ENCODE measurements around the gene MPZL2. TPM values are rescaled to one million over a fixed set of nuclear protein-coding genes. Genes with fewer than 3 reads are reported as not detected.

The MPZL2 gene
- total RNA-seq = 3.8 and 5.2 TPM in 2 replicates

DNA sequence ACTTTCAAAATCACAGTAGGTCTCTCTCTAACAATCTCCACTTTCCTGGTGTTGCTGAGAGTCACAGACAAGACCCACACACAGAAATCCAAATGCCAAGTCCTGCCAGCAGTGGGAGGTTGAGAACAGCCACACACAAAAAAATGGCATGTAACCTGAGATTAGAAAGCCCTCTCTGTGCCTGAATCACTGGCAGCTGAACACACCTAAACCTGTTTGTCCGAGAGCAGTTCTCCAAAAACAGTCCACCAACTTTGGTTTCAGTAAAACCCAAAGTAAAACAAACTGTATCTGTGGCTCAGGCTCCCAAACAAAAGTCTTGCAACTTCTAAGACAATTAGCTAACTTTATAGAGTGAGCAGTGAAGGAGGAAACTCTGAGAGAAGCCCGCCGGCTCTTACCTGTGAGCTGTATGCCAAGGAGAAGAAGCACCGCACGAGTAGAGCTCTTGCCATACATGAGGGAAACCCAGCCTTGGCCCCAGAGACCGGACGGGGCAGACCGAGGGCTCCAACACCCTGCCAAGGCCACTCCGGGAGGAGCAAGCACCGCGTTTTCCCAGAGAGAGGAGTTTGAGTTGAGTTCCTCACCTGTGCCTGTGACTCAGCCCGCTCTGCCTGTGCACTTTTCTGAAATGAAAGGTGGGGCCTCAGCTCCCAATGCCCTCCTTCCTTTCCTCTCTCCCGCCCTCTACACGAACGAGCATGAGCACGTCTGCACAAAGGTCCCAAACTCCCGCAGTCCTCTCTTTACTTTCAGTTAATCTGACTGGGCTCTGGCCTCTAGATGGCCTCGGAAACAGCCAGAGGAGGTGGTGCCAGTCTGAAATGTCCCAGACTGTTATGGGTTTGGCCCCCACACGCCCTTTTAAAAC, at the start of gene MPZL2:
Gene MPZL2, minus strand, starts transcription at position 603 of the 874 bp plus-strand sequence. Its CDS starts 144 bp downstream, at position 459.
- intact Hi-C loops (cut with micrococcal nuclease) = no loop called here

DNA sequence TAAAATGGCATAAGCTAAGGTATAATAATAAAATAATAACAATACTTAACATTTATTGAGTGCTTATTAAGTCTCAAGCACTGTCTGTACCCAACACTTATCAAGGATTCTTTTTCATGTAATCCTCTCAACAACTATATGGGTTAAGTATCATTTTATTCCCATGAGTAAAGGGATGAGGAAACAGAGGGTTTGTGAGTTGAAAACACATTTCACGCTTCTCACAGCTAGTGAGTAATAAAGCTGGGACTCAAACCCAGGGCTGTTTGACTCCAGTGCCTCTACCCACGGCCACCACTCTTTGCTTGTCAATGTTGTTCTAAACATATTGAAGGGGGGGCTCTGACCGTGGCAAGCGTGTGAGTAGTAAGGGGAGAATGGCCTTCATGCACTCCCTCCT, 49.1 kb upstream of the MPZL2 start:
- intact Hi-C loops (cut with micrococcal nuclease) = no loop called here

DNA sequence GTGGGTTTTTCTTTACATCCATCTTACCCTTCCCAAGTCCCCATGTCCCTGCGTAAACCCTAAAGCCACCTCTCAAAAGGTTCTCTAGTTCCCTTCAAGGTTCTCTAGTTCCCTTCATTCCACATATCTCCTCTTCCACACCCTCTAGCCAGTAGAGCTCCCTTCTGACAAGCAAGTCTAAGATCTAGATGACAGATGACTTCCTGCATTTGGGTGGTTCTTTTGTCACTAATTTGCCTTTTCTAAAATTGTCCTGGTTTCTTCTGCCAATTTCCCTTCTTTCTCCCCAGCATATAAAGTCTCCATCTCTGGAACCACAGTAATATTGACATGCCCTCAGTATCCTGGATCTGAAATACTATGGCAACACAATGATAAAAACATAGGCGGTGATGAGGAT, 48.2 kb upstream of the MPZL2 start:
- intact Hi-C loops (cut with micrococcal nuclease) = no loop called here

DNA sequence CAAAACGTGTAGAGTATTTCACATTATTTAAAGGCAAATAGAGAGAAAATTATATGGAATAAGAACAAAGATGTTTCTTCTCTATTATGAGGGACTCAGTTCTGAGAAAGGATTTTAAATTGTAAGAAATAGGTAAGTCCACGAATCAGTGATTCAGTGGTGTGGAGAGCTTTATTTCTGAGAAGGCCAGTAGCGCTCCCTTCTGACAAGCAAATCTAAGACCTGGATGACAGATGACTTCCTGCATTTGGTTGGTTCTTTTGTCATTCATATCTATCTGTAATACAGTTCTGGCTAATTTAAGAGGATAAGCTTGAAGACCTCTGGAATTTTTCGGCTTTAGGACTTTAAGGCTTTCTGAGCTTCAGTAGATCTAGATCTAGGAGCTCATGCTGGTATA, 47.4 kb upstream of the MPZL2 start:
- intact Hi-C loops (cut with micrococcal nuclease) = no loop called here

DNA sequence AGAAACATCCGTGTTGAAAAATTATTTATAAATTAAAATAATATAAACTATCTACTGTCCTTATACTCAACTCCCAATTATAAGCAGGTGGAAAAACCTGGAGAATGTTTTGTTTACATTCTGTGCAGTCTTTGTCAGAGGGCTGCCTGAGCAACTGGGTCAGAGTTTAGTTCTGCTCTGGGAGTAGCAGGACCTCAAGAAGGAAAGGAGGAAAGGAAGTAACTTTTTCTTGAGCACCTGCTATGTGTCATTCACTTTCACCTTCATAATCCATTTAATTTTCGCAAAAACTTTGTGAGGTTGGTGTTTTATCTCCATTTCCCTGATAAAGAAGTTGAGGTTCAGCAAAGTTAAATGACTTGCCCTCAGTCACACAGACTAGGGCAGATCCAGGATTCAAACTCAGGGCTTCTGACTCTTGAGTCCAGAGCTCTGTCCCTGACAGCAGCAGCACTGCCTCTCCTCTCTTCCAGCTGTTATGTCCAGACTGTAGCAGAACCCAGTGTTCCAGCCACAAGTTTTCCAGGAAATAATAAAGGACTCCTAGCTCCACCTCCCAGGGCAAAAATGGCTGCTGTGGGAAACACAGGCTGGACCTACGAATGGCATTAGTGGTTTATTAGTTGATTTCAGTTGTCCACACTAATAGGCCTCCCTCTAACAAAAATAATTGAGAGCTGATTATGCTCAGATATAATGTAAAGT, 46.8 kb upstream of the MPZL2 start:
- intact Hi-C loops (cut with micrococcal nuclease) = no loop called here

DNA sequence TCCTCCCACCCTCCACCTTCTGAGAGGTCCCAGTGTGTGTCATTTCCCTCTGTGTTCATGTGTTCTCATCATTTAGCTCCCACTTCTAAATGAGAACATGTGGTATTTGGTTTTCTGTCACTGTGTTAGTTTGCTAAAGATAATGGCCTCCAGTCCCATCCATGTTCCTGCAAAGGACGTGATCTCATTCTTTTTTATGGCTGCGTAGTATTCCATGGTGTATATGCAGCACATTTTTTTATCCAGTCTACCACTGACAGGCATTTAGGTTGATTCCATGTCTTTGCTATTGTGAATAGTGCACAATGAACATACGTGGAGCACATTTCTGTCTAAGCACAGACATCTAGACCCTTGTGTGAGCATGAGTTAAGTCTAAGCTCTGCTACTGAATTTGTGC, 46.2 kb upstream of the MPZL2 start:
- intact Hi-C loops (cut with micrococcal nuclease) = no loop called here

DNA sequence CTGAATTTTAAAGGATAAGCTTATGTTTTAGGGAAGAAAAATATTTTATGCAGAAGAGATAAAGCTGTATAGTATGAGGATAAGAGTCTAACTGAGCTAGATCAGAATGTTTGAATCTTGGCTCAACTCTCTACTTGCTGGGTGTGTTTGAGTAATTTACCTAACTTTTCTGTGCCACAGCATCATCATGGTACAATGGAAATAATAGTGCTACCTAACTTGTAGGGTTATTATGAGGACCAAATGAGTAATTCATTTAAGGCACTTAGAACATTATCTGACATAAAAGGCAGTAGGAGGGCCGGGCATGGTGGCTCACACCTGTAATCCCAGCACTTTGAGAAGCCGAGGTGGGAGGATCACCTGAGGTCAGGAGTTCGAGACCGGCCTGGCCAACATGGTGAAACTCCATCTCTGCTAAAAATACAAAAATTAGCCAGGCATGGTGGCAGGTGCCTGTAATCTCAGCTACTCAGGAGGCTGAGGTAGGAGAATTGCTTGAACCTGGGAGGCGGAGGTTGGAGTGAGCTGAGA, 45.0 kb upstream of the MPZL2 start:
- intact Hi-C loops (cut with micrococcal nuclease) = loop anchor here (5.0 kb wide), 1 partner anchor 82 kb away; the partner anchor contains the start of gene JAML

DNA sequence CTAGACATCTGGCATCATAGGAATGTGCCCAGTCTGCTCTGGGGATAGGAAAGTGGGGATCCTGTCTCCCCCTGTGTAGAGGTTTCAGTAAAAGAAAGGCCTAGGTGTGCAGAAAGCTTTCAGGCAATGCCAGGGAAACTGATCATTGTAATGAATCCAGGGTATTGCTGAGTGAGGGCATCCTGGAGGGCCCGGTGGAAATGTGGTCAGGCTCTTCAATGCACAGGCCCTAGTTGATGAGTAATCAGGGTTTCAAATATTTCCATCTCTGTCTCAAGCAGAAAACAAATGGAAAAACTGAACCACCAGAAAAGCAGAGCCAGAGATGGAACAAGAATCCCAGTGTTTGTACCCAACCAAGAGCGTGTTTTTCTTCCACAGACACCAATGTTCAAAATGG, 42.5 kb upstream of the MPZL2 start:
- intact Hi-C loops (cut with micrococcal nuclease) = loop anchor here (5.0 kb wide), 1 partner anchor 79 kb away; the partner anchor contains the start of gene JAML

DNA sequence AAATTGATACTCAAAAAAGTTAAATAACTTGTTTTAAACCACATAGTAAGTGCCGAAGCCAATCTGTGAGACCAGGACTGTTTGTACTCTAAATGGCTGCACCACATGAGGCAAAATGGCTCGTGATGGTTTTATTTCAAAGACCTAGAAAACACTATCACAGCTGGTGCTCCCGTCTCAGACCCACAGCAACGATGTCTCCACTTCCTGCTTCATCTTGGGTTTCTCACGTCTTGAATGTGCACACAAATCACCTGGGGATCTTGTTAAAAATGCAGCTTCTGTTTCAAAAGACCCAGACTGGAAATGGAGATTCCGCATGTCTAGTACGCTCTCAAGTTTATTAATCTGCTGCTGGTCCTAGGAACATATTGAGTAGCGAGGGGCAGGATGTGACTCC, 41.6 kb upstream of the MPZL2 start:
- intact Hi-C loops (cut with micrococcal nuclease) = loop anchor here (1.0 to 5.0 kb wide), 3 partner anchors 33 to 78 kb away; partner anchors contain the start of genes CD3D and JAML

DNA sequence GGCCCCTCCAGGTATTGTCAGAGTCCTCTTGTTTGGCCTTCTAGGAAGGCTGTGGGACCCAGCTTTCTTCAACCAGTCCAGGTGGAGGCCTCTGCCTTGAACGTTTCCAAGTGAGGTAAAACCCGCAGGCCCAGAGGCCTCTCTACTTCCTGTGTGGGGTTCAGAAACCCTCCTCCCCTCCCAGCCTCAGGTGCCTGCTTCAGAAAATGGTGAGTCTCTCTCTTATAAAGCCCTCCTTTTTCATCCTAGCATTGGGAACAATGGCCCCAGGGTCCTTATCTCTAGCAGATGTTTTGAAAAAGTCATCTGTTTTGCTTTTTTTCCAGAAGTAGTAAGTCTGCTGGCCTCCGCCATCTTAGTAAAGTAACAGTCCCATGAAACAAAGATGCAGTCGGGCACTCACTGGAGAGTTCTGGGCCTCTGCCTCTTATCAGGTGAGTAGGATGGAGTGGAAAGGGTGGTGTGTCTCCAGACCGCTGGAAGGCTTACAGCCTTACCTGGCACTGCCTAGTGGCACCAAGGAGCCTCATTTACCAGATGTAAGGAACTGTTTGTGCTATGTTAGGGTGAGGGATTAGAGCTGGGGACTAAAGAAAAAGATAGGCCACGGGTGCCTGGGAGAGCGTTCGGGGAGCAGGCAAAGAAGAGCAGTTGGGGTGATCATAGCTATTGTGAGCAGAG, 40.6 kb upstream of the MPZL2 start, which contains the start of gene CD3E:
Gene CD3E, plus strand, starts transcription at position 163 of the 681 bp plus-strand sequence. Its CDS starts 223 bp downstream, at position 386.
- intact Hi-C loops (cut with micrococcal nuclease) = loop anchor here (1.0 to 5.0 kb wide), 4 partner anchors 34 to 268 kb away; partner anchors contain the start of genes ARCN1, CD3D and JAML

DNA sequence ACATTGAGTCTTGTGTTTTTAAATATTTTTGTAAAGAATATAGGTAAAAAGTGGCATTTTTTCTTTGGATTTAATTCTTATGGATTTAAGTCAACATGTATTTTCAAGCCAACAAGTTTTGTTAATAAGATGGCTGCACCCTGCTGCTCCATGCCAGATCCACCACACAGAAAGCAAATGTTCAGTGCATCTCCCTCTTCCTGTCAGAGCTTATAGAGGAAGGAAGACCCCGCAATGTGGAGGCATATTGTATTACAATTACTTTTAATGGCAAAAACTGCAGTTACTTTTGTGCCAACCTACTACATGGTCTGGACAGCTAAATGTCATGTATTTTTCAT, 40.1 kb upstream of the MPZL2 start:
- intact Hi-C loops (cut with micrococcal nuclease) = loop anchor here (5.0 kb wide), 1 partner anchor 268 kb away; the partner anchor contains the start of gene ARCN1

DNA sequence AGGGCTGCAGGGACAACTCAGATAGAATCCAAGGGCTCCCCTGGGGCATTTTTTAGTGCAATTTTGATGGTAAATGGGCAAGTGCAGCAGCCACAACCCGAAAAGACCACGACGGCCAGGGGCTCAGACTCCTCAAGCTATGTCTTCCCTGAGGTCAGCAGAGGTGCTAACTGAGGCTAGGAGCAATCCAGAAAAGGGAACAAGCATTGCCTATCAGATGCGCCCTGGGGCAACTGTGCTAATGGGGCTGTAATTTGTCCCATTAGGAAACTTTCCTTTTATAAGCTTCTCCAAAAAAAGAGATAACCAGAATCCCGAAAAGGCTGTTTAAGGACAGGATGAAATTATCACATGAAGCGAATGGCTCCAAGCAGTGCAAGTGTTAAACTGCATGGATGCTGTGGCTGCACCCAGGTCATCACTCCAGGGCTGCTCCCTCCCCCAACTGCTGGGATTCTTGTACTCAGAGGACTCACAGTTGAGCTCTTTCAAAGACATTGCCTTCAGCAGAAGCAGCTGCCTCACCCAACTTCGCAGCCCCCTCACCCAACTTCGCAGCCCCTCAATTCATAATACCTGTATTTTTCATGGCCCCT, 37.6 kb upstream of the MPZL2 start:
- intact Hi-C loops (cut with micrococcal nuclease) = loop anchor here (5.0 kb wide), 1 partner anchor 271 kb away; the partner anchor contains the start of gene ARCN1

DNA sequence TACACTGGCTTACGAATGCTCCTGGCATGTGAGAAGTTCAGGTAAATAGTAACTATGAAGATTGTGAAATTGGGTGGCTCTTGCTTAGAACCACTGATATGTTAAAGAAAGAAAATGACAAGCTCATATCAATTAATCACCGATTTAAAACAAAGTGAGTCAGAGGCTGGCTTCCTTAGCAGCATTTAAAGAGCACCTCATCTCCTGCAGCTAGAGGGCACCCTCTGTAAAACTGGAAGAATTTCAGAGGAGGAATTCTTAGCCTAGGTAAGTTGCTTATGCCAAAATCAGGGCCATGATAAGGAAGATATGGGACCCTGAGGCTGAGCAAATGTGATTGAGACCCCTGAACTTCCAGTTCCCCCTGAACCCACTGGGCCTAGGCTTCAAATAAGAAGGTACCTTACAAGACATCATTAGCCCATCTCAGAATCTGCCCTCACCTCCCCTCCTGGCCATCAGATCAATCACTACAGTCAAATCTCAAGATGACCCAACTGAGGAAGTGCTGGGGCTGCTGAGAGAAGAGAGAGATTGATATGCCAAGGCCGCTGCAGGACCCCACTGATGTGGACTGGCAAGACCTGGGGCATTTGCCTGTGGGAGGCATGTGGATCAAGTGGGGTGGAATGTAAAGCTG, 31.8 kb upstream of the MPZL2 start:
- intact Hi-C loops (cut with micrococcal nuclease) = loop anchor here (2.0 kb wide), 1 partner anchor 57 kb away; no protein-coding TSS in a partner anchor

DNA sequence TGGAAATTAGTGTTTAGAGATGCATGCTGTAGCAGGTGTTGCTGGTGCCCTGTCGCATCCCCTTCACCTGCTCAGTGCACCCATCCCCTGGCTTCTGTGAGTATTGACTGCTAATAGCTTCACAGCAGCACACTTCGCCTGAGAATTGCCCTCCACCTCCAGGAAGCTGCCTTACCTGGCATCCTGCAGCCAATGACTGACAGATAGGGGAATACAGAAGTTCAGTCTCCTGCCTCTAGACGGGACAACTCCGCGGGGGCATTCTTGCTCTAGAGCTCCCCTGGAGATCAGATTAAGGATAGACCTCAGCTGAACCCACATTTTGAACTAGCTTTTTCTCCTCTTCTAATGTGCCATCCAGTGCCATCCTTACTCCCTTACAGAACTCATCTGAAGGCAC, 31.1 kb upstream of the MPZL2 start:
- intact Hi-C loops (cut with micrococcal nuclease) = no loop called here

DNA sequence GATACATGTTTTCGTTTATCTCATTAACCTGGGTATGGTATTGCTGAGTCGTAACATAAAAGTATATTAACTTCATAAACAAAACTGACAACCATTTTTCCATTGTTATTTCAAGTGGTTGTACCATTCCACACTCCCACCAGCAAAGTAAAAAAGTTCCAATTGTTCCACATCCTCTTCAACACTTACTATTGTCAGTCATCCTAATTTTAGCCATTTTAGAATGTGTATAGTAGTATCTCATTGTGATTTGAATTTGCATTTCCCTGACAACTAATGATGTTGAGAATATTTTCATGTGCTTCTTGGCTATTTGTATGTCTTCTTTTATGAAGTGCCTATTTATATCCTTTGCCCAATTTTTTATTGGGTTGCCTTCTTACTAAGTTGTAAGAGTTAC, 30.0 kb upstream of the MPZL2 start:
- intact Hi-C loops (cut with micrococcal nuclease) = no loop called here

DNA sequence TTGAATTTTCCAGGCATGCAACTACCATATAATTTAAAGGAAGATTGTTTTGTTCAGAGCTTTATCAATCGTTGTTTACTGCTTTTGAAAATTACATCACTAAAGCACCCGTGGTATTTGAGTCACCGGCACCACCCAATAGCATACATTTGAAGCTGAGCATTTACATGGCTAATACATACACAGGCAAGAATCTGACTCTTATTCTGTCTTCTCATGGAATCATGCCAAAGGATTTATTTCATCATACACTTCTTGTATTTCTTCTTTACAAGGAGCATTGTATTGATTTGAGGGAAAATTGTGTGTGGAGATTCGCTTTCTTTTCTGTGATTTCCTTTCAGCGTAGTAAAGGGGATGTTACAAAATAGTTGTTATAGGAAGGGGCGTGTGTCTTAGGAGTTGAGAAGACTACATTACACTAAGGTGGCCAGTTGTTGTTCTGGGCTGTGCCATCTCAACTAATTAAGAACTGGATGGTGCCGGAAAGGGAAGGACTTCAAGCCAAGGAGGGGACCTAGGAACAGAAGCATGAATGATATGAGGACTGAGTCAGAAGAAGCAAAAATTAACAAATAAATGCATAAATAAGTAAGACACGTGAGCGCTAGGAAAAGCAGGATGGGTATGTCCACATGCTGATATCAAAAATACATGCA, 27.5 kb upstream of the MPZL2 start:
- intact Hi-C loops (cut with micrococcal nuclease) = loop anchor here (1.0 kb wide), 2 partner anchors 93 to 146 kb away; no protein-coding TSS in a partner anchor

DNA sequence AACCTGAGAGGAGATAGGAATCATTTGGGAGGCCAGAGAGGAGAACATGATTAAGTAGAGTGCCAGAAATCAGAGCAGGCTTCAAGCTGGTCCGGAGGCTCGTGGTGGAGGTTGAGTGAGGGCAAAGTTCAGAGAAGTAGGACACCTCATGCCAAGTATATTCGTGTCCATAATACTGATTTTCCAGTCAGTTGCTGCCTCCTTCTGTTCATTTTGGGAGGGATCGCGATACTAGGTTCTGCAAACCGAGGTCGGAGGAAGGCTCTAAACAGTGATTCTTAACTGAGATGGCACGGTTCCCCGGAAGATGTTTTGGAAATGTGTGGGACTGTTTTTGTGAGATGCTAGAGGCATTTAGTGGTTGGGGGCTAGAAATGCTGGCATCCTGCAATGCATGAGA, 26.8 kb upstream of the MPZL2 start:
- intact Hi-C loops (cut with micrococcal nuclease) = loop anchor here (1.0 kb wide), 2 partner anchors 93 to 146 kb away; no protein-coding TSS in a partner anchor

DNA sequence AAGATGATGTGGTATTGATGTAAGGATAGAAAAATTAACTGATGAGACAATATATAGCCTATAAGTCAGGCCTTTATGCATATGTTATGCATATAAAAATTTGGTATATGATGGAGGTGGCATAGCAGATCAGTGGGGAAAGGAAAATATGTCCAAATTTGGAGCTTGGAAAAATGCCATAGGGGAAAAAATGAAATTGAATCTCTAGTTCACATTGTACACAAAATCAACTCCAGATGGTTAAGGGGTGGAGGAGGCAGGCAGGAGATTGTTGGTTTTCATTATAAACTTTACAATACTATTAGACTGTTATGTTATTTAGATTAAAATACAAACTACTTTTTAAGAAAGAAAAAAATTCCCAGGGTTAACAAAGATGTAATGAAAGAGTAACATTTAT, 25.3 kb upstream of the MPZL2 start:
- intact Hi-C loops (cut with micrococcal nuclease) = no loop called here

DNA sequence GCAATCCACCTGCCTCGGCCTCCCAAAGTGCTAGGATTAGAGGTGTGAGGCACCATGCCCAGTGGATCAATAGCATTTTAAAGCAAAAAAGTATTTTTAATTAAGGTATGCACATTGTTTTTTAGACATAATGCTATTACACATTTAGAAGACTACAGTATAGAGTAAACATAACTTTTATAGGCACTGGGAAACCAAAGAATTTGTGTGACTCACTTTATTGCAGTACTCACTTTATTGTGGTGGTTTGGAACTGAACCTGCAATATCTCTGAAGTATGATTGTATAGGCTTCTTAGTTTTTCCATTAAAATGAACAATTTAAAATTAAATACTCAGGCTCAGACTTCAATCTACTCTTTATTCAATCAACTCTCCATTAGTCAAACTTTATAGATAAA, 22.9 kb upstream of the MPZL2 start:
- intact Hi-C loops (cut with micrococcal nuclease) = no loop called here

DNA sequence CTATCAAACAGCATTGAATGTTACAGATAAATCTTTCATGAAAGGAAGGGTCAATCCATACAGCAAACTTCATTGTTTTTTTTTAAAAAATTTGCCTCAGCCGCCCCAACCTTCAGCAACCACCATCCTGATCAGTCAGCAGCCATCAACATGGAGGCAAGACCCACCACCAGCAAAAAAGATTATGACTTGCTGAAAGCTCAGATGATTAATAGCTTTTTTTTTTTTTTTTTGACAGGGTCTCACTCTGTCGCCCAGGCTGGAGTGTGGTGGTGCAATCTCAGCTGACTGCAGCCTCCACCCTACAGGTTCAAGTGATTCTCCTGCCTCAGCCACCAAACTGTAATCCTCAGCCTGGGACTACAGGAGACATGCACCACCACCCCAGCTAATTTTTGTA, 22.4 kb upstream of the MPZL2 start:
- intact Hi-C loops (cut with micrococcal nuclease) = no loop called here
